MCF 10A (cell line): Measurements from ENCODE around the gene EIF3C. TPM values are rescaled to one million over a fixed set of nuclear protein-coding genes. Genes with fewer than 3 reads are reported as not detected.

ENCODE experiments used
- microRNA-seq: library from miRNA; unstranded; fragments of <30 nt; microRNA quantifications from one replicate; pipeline ENCODE4 v1.2.0, GENCODE V29; 2022
- total RNA-seq: library from RNA; stranded (reverse); gene quantifications from 2 replicates; pipeline ENCODE4 v1.2.3, GENCODE V29; 2022

Gene EIF3C
- total RNA-seq, 1 experiment from 2014 or later: 1,390 TPM

Small RNA genes within 50 kb of the gene (microRNA-seq; reads per million reads assigned to microRNA genes)
- not detected for gene MIR6862-2

Other genes with a start within 250 kb of the EIF3C start
- not detected in 2 replicates for gene NPIPB7, start 239.1 kb upstream of the EIF3C start, total RNA-seq
- gene CLN3, start 219.4 kb upstream of the EIF3C start, total RNA-seq: 18.1 and 19.7 TPM in 2 replicates
- gene APOBR, start 216.8 kb upstream of the EIF3C start, total RNA-seq: 0.09 and 0.10 TPM in 2 replicates
- not detected in 2 replicates for gene IL27, start 204.6 kb upstream of the EIF3C start, total RNA-seq
- gene NUPR1, start 172.5 kb upstream of the EIF3C start, total RNA-seq: 291 and 345 TPM in 2 replicates
- gene SGF29, start 157.5 kb upstream of the EIF3C start, total RNA-seq: 13.9 and 23.5 TPM in 2 replicates
- gene SULT1A2, start 114.4 kb upstream of the EIF3C start, total RNA-seq: 0.44 and 0.76 TPM in 2 replicates
- 4.2 and 5.3 TPM in 2 replicates for gene SULT1A1, start 101.4 kb upstream of the EIF3C start, total RNA-seq
- not detected in 2 replicates for gene NPIPB8, start 73.4 kb upstream of the EIF3C start, total RNA-seq
- 2.1 TPM in 2 replicates for gene NPIPB9, start 40.3 kb downstream of the EIF3C start, total RNA-seq
- gene ATXN2L, start 111.5 kb downstream of the EIF3C start, total RNA-seq: 245 and 251 TPM in 2 replicates
- gene TUFM, start 134.9 kb downstream of the EIF3C start, total RNA-seq: 184 and 198 TPM in 2 replicates
- gene SH2B1, start 152.4 kb downstream of the EIF3C start, total RNA-seq: 27.3 and 31.5 TPM in 2 replicates
- 0.23 and 1.7 TPM in 2 replicates for gene ATP2A1, start 167.0 kb downstream of the EIF3C start, total RNA-seq
- gene RABEP2, start 213.8 kb downstream of the EIF3C start, total RNA-seq: 10.7 and 17.8 TPM in 2 replicates
- gene CD19, start 220.5 kb downstream of the EIF3C start, total RNA-seq: not detected in 2 replicates
- gene NFATC2IP, start 239.5 kb downstream of the EIF3C start, total RNA-seq: 39.5 and 41.3 TPM in 2 replicates